Right forelimb (tissue), 1 donor: Measurements from ENCODE around the gene CAPN10.

Source experiments
- DNase-seq: peaks from one replicate; pipeline ENCODE4 v3.0.0-alpha.2; 2018

The CAPN10 gene

DNA sequence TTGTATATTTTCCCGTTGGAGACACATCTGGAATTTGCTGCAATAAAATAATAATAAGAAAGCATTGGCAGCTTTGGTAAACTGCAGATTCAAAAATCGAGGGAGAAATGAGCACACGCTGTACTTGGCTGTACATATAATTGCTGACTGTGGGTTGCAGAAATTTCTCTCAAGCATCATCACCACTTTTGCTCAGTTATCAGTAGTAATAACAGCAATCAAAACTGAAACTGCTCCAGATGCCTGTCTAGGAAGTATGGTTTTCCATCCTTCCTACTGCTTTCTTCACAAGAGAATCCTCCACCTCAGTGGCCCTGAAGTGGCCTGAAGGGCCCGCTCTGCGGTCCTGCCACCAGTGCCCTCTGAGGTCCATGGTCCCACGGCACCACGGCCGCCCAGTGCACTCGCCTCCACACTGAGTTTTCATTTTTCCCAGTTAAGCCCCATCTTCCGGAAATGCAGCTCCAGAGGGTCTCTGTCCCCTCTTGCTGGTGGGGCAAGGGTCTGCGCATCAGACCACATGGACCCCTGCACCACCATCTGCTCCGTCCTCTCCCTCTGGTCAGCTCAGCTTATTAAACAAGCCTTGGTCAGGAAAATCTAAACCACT, 22.5 kb upstream of the CAPN10 start:
- no peak for DNase-seq

GRCh38 chr2:240564561-240565332, 21.8 kb upstream of the CAPN10 start:
- no peak for DNase-seq

DNA sequence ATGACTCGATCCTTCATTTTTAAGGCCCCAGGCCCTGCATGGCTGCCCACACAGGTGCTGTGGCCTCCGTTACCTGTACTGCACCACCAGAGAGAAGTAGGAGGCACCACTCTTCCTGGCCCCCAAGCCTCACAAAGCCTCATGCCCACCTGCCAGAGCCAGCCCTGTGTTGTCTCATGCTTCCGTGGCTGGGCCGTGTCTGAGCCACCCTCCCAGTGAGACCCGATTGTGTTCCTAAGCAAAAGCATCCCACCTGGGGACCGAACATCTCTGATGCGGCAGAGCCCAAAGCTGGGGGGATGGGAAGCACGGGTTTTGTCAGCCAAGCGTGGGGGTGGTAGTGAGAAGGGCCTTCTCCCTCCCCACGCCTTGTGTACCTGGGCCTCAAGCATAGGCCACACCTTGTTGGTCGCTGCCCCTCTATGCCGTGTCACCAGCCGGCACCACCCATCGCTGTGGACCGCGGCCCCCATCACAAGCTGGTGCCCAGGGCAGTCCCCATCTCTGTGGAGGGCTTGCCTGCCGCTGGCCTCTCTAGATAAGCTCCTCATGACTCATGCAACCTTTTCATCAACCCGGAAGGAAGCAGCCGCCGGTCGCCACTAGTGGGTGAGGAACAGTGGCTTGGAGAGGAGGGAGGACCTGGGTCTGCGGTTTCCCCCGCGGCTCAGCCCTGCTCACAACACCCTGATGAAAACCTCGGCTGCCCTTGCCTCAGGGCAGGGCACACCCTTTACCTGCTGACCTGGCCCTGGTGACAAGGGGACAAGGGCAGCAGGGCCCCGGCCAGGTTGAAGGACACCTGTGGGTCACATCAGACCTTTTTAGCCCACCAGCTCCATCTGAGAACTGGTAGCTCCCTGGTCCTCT, 21.0 kb upstream of the CAPN10 start:
- peak; percentile 52 for DNase-seq

- DNase-seq, result peak; percentile 89
Measured at GRCh38 chr2:240566203-240567136, 20.1 kb upstream of the CAPN10 start.

- peak; percentile 39 for DNase-seq
Measured at GRCh38 chr2:240567137-240567871, 19.2 kb upstream of the CAPN10 start.

- peak; percentile 53 for DNase-seq
Measured at GRCh38 chr2:240567872-240568677, 18.5 kb upstream of the CAPN10 start, which contains the start of gene RNPEPL1. Gene RNPEPL1 (plus strand): TSS chr2:240568484. CDS start chr2:240568587, 103 bp downstream.

GRCh38 chr2:240568678-240569522, 17.6 kb upstream of the CAPN10 start:
- DNase-seq, result peak; percentile 83

- DNase-seq, result peak; percentile 46
Measured at GRCh38 chr2:240569523-240569997, 17.0 kb upstream of the CAPN10 start.

- DNase-seq, result no peak
Measured at GRCh38 chr2:240569998-240570530, 16.5 kb upstream of the CAPN10 start.

DNA sequence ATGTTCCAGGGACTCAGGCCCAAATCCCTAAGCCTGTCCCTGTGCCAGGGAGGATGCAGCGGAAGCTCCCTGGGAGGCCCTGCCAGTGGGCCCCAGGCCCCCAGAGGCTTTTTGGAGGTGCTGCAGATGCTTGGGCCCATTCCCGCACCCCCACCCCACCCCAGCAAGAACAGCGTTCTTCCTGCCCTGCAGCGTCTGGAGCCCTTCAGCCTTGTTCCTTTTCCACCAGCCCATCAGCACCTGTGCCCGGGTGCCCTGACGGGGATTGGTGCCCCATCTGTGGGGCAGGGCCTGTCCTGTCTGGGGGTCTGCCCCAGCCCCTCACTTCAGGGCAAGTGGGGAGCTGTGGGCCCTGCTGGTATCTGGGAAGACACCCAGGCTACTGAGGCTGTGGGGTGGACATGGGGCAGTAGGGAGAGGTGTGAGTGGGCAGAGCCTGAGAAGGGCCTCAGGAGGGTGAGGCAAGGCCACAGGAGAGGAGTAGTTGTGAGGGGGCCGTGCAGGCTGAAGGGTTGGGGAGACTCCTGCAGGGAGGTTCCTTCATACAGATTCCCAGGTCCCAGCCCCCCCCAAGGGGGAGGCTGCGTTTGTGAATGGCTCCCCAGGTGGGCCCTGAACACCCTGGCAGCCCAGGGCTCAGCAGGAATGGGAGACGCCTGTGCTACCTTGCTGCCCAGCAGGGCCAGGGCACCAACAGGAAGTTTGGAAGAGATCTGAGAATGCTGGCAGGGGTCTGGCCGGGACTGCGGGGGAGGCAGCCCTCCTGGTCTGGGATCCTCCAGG, 15.8 kb upstream of the CAPN10 start:
- no peak for DNase-seq

DNA sequence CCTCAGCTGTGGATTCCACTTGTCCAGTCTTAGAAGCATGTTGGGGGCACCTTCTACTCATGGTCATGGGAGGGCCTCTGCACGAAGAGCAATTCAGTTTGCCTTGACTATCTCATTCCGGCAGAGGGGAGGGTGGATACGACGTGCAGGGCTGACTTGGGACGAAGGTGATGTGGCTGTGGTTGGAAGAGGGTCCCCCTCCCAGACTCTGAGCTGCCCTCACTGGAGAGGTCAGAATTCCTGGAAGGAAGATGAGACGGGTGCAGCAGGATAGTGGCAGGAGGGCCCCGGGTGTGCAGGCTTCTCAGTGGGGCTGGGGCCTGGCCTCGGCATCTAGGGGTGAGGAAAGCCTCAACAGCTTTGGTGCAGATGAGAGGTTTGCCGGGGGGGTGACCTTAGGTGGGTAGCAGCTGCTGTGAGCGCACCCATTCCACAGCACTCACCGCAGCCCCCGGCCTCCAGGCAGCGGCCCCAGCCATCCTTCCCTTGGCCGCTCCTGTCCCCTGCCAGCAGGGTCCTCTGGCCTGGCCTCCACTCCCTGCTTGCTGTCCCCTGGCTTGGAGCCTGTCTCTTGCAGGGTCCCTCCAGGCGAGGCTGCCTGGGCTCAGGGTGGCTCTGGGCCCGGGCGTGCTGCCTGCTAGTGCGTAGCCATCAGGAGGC, 15.1 kb upstream of the CAPN10 start:
- DNase-seq, result no peak

GRCh38 chr2:240572141-240573031, 14.1 kb upstream of the CAPN10 start:
- no peak for DNase-seq

- no peak for DNase-seq
Measured at GRCh38 chr2:240573071-240573515, 13.4 kb upstream of the CAPN10 start.

DNA sequence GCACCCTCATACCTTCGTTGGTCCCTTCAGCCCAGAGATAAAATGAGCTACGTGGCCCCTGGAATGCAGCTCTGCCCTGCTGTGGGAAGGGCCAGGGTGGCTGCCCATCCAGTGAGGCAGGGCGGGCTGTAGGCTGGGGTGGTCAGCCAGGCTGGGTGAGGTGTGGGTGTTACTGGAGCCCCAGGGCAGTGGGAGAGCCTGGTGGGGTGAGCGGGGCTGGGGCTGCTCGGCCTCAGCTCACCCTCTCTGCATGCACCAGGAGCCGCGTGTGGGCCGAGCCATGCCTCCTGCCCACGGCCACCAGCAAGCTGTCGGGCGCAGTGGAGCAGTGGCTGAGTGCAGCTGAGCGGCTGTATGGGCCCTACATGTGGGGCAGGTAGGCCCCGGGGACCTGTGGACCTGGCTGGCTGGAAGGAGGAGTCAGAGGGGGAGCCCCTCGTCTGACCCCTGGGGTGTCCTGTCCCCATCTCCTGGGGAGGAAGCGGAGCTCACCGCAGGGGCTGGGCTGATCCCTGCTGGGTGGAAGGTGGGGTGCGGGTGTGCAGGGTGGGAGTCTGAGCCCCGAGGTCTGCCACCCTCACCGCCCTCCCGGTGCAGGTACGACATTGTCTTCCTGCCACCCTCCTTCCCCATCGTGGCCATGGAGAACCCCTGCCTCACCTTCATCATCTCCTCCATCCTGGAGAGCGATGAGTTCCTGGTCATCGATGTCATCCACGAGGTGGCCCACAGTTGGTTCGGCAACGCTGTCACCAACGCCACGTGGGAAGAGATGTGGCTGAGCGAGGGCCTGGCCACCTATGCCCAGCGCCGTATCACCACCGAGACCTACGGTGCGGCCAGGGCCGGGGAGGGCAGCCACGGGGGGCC, 12.8 kb upstream of the CAPN10 start:
- DNase-seq, result no peak

DNA sequence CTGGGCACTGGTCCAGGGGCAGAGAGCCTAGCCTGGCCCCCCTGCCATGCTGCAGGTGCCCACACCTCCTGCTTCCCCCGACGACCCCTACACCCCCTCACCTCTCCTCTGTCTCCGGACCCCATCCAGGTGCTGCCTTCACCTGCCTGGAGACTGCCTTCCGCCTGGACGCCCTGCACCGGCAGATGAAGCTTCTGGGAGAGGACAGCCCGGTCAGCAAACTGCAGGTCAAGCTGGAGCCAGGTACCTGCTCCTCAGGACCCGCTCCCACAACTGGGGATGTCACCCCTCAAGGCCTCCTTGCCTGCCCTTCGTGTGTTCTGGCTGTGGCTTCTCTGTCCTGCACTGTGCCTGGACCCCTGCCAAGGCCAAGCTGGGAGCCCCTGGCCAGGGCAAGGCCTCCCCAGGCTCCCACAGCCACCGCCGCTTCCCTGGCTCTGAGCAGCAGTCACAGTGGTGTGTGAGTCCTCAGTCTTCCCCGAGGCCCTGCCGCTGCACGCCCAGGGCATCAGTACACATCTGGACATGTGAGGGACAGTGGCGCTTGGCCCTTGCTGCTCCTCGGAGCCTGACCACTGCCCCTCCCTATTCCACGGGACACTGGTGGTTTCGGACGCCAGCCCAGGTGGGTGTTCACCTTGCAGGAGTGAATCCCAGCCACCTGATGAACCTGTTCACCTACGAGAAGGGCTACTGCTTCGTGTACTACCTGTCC, 12.0 kb upstream of the CAPN10 start:
- DNase-seq, result no peak
